Measurements from ENCODE around the gene TSHZ2.

DNA sequence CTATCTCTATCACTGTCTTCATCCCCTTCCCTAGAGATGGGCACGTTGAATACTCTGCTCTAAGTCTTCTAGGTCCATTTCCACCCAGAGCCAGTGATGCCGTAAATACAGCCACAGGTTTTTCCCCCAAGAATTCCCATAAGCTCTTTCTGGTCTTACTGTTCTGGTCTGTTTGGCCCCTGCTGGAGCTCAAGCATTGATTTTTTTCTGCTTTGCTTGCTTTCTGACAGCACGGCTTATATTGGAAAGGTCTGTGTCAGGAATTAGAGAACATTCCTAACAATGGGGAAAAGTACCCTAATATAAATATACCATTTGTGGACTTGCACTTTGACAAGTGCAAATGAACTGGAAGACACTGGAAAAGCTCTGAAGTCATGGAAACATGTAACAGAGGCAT lies 302.6 kb downstream of the TSHZ2 start:
- TF ChIP-seq ZNF274 (IDR thresholded peaks at IDR 0.05; ENCODE audit: low read depth, low read length) (no peak), YY1 (IDR thresholded peaks at IDR 0.05; ENCODE audit: insufficient read depth, insufficient read length) (no peak), SUZ12 (IDR thresholded peaks at IDR 0.05; ENCODE audit: extremely low read depth, insufficient read depth, insufficient read length) (no peak)

Measured in NT2/D1 (cell line).